ENCODE data around the gene OASL. TPM values are rescaled to one million over a fixed set of nuclear protein-coding genes. Genes with fewer than 3 reads are reported as not detected.

OASL gene
- total RNA-seq, 2 experiments from 2014 or later, result 29.2 to 33.5 TPM

GRCh38 chr12:120970310-120970709 is 68.7 kb downstream of the OASL start:
- POLR2A ChIA-PET, result no interaction called here
- no peak overlapping the region for H3K4me3 Mint-ChIP-seq
- CTCF ChIA-PET, result interaction anchor here (0.7 to 4.1 kb wide), 5 partner anchors 9 to 388 kb away, joined by 3 to 52 read pairs (median 18); no protein-coding TSS in a partner anchor

More at GRCh38 chr12:120970310-120970709, 68.7 kb downstream of the OASL start:
- H3K36me3 Mint-ChIP-seq (ENCODE audit: low read depth), result no peaks in the 10 kb centered on the region
- H3K9me3 Mint-ChIP-seq (ENCODE audit: insufficient read depth), result no peaks in the 10 kb centered on the region
- DNase-seq, result no peak
- peaks cover 2% of the 10 kb centered on the region for H3K27me3 Mint-ChIP-seq (ENCODE audit: low read depth)
- no peak overlapping the region for H3K27ac Mint-ChIP-seq
- H3K4me1 Mint-ChIP-seq (ENCODE audit: low read depth), result peaks cover 9% of the 10 kb centered on the region
- ATAC-seq, result no peak

Other genes starting within 250 kb of the OASL start
- 10 to 100 TPM; 23.3 to 27.8 TPM for gene SPPL3, start 134.9 kb downstream of the OASL start, total RNA-seq
- not detected for gene HNF1A, start 60.7 kb downstream of the OASL start, total RNA-seq
- 10 to 100 TPM; 19.0 to 23.3 TPM for gene C12orf43, start 22.8 kb downstream of the OASL start, total RNA-seq
- 1 to 10 TPM; 8.9 to 9.7 TPM for gene P2RX7, start 93.6 kb upstream of the OASL start, total RNA-seq
- 10 to 100 TPM; 38.7 to 41.0 TPM for gene P2RX4, start 170.9 kb upstream of the OASL start, total RNA-seq

All from activated CD8-positive, alpha-beta T cell treated with anti-CD3 and anti-CD28 coated beads, Interleukin-2, amount 10 ng/mL, durations not matched to agents 7 days and 5 days (primary cell).